ENCODE data around the gene ME3.
A peak's percentile ranks its signal among the peaks of the same experiment; 100 is the strongest.
"Not testable (repeated sequence)": the region's sequence is repeated elsewhere in the genome, so short reads cannot be mapped to it uniquely, and the experiment has no call there.

ME3 gene

GRCh38 chr11:86620891-86621521 is 51.4 kb downstream of the ME3 start:
- no peak for DNase-seq (ENCODE audit: low spot score)

- not testable (repeated sequence) for DNase-seq (ENCODE audit: low spot score)
These were observed 53.0 kb downstream of the ME3 start for GRCh38 chr11:86619428-86619827.

- no peak for DNase-seq (ENCODE audit: low spot score)
These were observed 54.9 kb downstream of the ME3 start for GRCh38 chr11:86617502-86617901.

GRCh38 chr11:86615487-86615886 is 56.9 kb downstream of the ME3 start:
- DNase-seq (ENCODE audit: low spot score): no peak

- no peak for DNase-seq (ENCODE audit: low spot score)
These were observed 61.7 kb downstream of the ME3 start for GRCh38 chr11:86610559-86611341.

GRCh38 chr11:86608251-86608799 is 64.1 kb downstream of the ME3 start:
- DNase-seq (ENCODE audit: low spot score): peak; percentile 66

GRCh38 chr11:86606836-86607481 is 65.5 kb downstream of the ME3 start:
- no peak for DNase-seq (ENCODE audit: low spot score)

GRCh38 chr11:86606270-86606835 is 66.1 kb downstream of the ME3 start:
- no peak for DNase-seq (ENCODE audit: low spot score)

GRCh38 chr11:86596861-86597586 is 75.4 kb downstream of the ME3 start:
- no peak for DNase-seq (ENCODE audit: low spot score)

GRCh38 chr11:86595955-86596354 is 76.5 kb downstream of the ME3 start:
- no peak for DNase-seq (ENCODE audit: low spot score)

- no peak for DNase-seq (ENCODE audit: low spot score)
These were observed 77.0 kb downstream of the ME3 start for GRCh38 chr11:86595451-86595850.

GRCh38 chr11:86594746-86595145 is 77.7 kb downstream of the ME3 start:
- no peak for DNase-seq (ENCODE audit: low spot score)

GRCh38 chr11:86593833-86594232 is 78.6 kb downstream of the ME3 start:
- no peak for DNase-seq (ENCODE audit: low spot score)

- DNase-seq (ENCODE audit: low spot score): peak; percentile 98
These were observed 79.6 kb downstream of the ME3 start for GRCh38 chr11:86592659-86593451.

- DNase-seq (ENCODE audit: low spot score): no peak
These were observed 80.3 kb downstream of the ME3 start for GRCh38 chr11:86592047-86592591.

GRCh38 chr11:86591631-86592030 is 80.8 kb downstream of the ME3 start:
- DNase-seq (ENCODE audit: low spot score): no peak

GRCh38 chr11:86589856-86590589 is 82.4 kb downstream of the ME3 start:
- DNase-seq (ENCODE audit: low spot score): no peak

GRCh38 chr11:86589204-86589603 is 83.2 kb downstream of the ME3 start:
- no peak for DNase-seq (ENCODE audit: low spot score)

- no peak for DNase-seq (ENCODE audit: low spot score)
These were observed 83.8 kb downstream of the ME3 start for GRCh38 chr11:86588566-86589090.
